ENCODE results near the gene NUP50. TPM values are rescaled to one million over a fixed set of nuclear protein-coding genes. Genes with fewer than 3 reads are reported as not detected.

NUP50 gene
- total RNA-seq, 3 donors from 2014 or later (not counting 1 experiment from before 2014, with no cell fraction given): 63.9 to 99.4 (median 98.6) TPM

GRCh38 chr22:45226503-45227186, 62.9 kb downstream of the NUP50 start:
- WGBS (ENCODE audit: insufficient coverage): 59% methylated on average over 17 of the region's 17 CpGs

GRCh38 chr22:45227645-45228400, 64.1 kb downstream of the NUP50 start:
- peak overlapping the region; percentile 59 for H3K4me3 Mint-ChIP-seq
- H3K9me3 Mint-ChIP-seq: no peaks in the 10 kb centered on the region
- TF ChIP-seq CTCF (IDR thresholded peaks at IDR 0.05): no peak
- H3K27ac Mint-ChIP-seq: peak overlapping the region; percentile 31 to 83
- peak overlapping the region; percentile 21 for H3K27ac ChIP-seq (ENCODE audit: low read length)
- peaks cover 68% of the 10 kb centered on the region for H3K4me1 ChIP-seq (ENCODE audit: control insufficient read depth, insufficient read depth, low read length)
- H3K27me3 Mint-ChIP-seq (ENCODE audit: low read depth in 2 of 2): no peaks in the 10 kb centered on the region
- DNase-seq (no peak), ATAC-seq (peak in 2 of 3 donors; percentile 31 to 56)
- WGBS (ENCODE audit: insufficient coverage): 73% methylated on average over 14 of the region's 16 CpGs
- no peak overlapping the region for H3K4me3 ChIP-seq (ENCODE audit: low read length)
- no peaks in the 10 kb centered on the region for H3K27me3 ChIP-seq (ENCODE audit: control insufficient read depth, insufficient read depth, low read length)
- H3K4me1 Mint-ChIP-seq: peaks cover 30 to 70% of the 10 kb centered on the region in 2 donors
- no peaks in the 10 kb centered on the region for H3K9me3 ChIP-seq (ENCODE audit: control insufficient read depth, insufficient read depth, low read length)
- intact Hi-C loops (cut with micrococcal nuclease): no loop called here
- H3K36me3 ChIP-seq (ENCODE audit: control insufficient read depth, insufficient read depth, low read length): no peaks in the 10 kb centered on the region
- H3K36me3 Mint-ChIP-seq: no peaks in the 10 kb centered on the region

More at GRCh38 chr22:45226503-45227186, 62.9 kb downstream of the NUP50 start:
- Mint-ChIP-seq H3K9me3 (no peaks in the 10 kb centered on the region), H3K36me3 (no peaks in the 10 kb centered on the region), H3K4me3 (no peak overlapping the region), H3K4me1 (peaks cover 30 to 65% of the 10 kb centered on the region in 2 donors), H3K27ac (peak overlapping the region; percentile 67 to 83), H3K27me3 (ENCODE audit: low read depth in 2 of 2) (no peaks in the 10 kb centered on the region)
- Histone ChIP-seq H3K9me3 (ENCODE audit: control insufficient read depth, insufficient read depth, low read length) (no peaks in the 10 kb centered on the region), H3K4me3 (ENCODE audit: low read length) (no peak overlapping the region), H3K27me3 (ENCODE audit: control insufficient read depth, insufficient read depth, low read length) (no peaks in the 10 kb centered on the region), H3K4me1 (ENCODE audit: control insufficient read depth, insufficient read depth, low read length) (peaks cover 73% of the 10 kb centered on the region), H3K36me3 (ENCODE audit: control insufficient read depth, insufficient read depth, low read length) (no peaks in the 10 kb centered on the region), H3K27ac (ENCODE audit: low read length) (peak overlapping the region; percentile 27)
- TF ChIP-seq CTCF (IDR thresholded peaks at IDR 0.05): no peak
- no peak for DNase-seq
- intact Hi-C loops (cut with micrococcal nuclease): no loop called here
- peak in 2 of 3 donors; percentile 32 to 51 for ATAC-seq

GRCh38 chr22:45228401-45228754, 64.7 kb downstream of the NUP50 start:
- DNase-seq (no peak), ATAC-seq (peak in 2 of 3 donors; percentile 27 to 36)
- Histone ChIP-seq H3K27ac (ENCODE audit: low read length) (peak overlapping the region; percentile 21), H3K4me1 (ENCODE audit: control insufficient read depth, insufficient read depth, low read length) (peaks cover 70% of the 10 kb centered on the region), H3K36me3 (ENCODE audit: control insufficient read depth, insufficient read depth, low read length) (no peaks in the 10 kb centered on the region), H3K9me3 (ENCODE audit: control insufficient read depth, insufficient read depth, low read length) (no peaks in the 10 kb centered on the region), H3K27me3 (ENCODE audit: control insufficient read depth, insufficient read depth, low read length) (no peaks in the 10 kb centered on the region), H3K4me3 (ENCODE audit: low read length) (no peak overlapping the region)
- Mint-ChIP-seq H3K27me3 (ENCODE audit: low read depth in 2 of 2) (no peaks in the 10 kb centered on the region), H3K4me3 (peak overlapping the region; percentile 59), H3K9me3 (no peaks in the 10 kb centered on the region), H3K27ac (peak overlapping the region; percentile 31 to 83), H3K36me3 (no peaks in the 10 kb centered on the region), H3K4me1 (peaks cover 30 to 68% of the 10 kb centered on the region in 2 donors)
- TF ChIP-seq CTCF (IDR thresholded peaks at IDR 0.05): no peak
- intact Hi-C loops (cut with micrococcal nuclease): no loop called here
- WGBS (ENCODE audit: insufficient coverage): 77% methylated on average over 8 of the region's 8 CpGs

All from natural killer cell (primary cell).